22Rv1 (cell line): Measurements from ENCODE around the gene RPS8.

ENCODE experiments used
- ZFX ChIP-seq: fragments of 450-650 bp; IDR thresholded peaks from 2 replicates; pipeline ENCODE4 v1.6.1; 2017; ENCODE audit warnings: antibody characterized with exemption, borderline replicate concordance
- TF ChIP-seq, protein P1 (sequence below): fragments of 450-650 bp; IDR thresholded peaks from 2 replicates; pipeline ENCODE4 v1.5.1; 2017; ENCODE audit warnings: mild to moderate bottlenecking

DNA sequence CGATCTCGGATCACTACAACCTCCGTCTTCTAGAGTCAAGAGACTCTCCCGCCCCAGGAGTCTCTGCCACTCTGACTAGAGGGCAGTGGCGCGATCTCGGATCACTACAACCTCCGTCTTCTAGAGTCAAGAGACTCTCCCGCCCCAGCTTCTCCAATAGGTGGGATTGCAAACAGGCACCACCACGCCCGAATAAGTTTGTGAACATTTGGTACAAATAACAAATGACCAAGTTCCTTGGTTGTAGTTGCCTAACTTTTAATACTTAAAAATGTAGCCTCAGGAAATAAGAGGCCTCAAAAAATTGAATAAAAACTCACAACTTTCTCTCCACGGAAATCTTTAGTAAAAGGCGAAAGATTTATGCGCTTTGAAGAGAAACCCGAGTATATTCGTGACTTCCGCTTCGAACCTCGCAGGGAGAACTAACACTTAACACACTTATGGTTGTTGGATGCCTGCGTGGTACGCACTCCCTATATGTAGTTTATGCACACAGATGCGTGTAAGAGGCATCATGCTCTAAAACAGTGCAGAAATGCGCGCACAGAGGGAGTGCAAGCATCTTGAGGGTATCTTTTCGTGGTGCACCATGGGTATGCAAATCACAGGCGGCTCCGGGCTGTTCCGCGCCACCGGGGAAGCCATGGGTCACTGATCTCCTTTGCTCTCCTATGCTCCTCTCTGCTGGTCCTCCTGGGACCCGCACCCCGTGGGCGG is 44.4 kb downstream of the RPS8 start:
- TF ChIP-seq, protein P1, sequence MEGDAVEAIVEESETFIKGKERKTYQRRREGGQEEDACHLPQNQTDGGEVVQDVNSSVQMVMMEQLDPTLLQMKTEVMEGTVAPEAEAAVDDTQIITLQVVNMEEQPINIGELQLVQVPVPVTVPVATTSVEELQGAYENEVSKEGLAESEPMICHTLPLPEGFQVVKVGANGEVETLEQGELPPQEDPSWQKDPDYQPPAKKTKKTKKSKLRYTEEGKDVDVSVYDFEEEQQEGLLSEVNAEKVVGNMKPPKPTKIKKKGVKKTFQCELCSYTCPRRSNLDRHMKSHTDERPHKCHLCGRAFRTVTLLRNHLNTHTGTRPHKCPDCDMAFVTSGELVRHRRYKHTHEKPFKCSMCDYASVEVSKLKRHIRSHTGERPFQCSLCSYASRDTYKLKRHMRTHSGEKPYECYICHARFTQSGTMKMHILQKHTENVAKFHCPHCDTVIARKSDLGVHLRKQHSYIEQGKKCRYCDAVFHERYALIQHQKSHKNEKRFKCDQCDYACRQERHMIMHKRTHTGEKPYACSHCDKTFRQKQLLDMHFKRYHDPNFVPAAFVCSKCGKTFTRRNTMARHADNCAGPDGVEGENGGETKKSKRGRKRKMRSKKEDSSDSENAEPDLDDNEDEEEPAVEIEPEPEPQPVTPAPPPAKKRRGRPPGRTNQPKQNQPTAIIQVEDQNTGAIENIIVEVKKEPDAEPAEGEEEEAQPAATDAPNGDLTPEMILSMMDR: peak; percentile 14
- no peak for TF ChIP-seq ZFX
